IMR-90 (cell line): Measurements from ENCODE around the gene THYN1. TPM values are rescaled to one million over a fixed set of nuclear protein-coding genes. Genes with fewer than 3 reads are reported as not detected.

ENCODE experiments used
- ATAC-seq: fragments of 200-7000 bp; cut with Tn5 transposase; 2 replicates; pipeline ENCODE4 v1.9.1; 2020; ENCODE audit warnings: low read depth, mild to moderate bottlenecking, moderate library complexity
- BruUV-seq: library from RNA; stranded (reverse); fragments of 400-500 nt; replicated peaks from 2 replicates; lab custom pipeline; 2021; lab: Mats Ljungman, UMichigan
- CTCF ChIA-PET: fragments of 300-600 bp; formaldehyde crosslinking; extraction: SDS; loops from one replicate; lab custom pipeline; 2021; ENCODE audit warnings: antibody characterized with exemption; lab: Yijun Ruan, JAX
- POLR2A ChIA-PET: fragments of 300-600 bp; sonication (Branson Sonifier 250); formaldehyde crosslinking; loops from one replicate; lab custom pipeline; 2022; ENCODE audit warnings: antibody characterized with exemption; ENCODE audit not compliant: unreplicated experiment; lab: Charles Lee
- DNase-seq: peaks from one replicate; pipeline ENCODE4 v3.0.0; 2013
- H2AFZ ChIP-seq: replicated peaks from 2 replicates; pipeline ENCODE3; 2013; ENCODE audit warnings: low read length, mild to moderate bottlenecking; ENCODE audit not compliant: poor library complexity
- H2AK5ac ChIP-seq: 2 replicates; pipeline ENCODE4 v1.6.1; 2013; ENCODE audit warnings: low read depth, low read length, inconsistent platforms
- H2AK9ac ChIP-seq: replicated peaks from 2 replicates; pipeline ENCODE3; 2013; ENCODE audit warnings: mild to moderate bottlenecking, low read depth, low read length, moderate library complexity; ENCODE audit not compliant: poor library complexity
- H2BK120ac ChIP-seq: 2 replicates; pipeline ENCODE4 v1.6.1; 2013; ENCODE audit warnings: low read depth, low read length, inconsistent platforms
- H2BK15ac ChIP-seq: 3 replicates; pipeline ENCODE4 v1.6.1; 2013; ENCODE audit warnings: low read depth, low read length, inconsistent platforms
- H2BK20ac ChIP-seq: 2 replicates; pipeline ENCODE4 v1.6.1; 2013; ENCODE audit warnings: low read depth, mild to moderate bottlenecking, inconsistent platforms, low read length, moderate library complexity
- H2BK5ac ChIP-seq: 2 replicates; pipeline ENCODE4 v1.6.1; 2013; ENCODE audit warnings: mild to moderate bottlenecking, low read depth, low read length, inconsistent platforms; ENCODE audit not compliant: poor library complexity, severe bottlenecking
- H3K14ac ChIP-seq: replicated peaks from 2 replicates; pipeline ENCODE4 v1.6.1; 2013; ENCODE audit warnings: low read depth, low read length, inconsistent platforms
- H3K18ac ChIP-seq: 2 replicates; pipeline ENCODE4 v1.6.1; 2013; ENCODE audit warnings: low read depth, low read length, control low read depth
- H3K23ac ChIP-seq: 2 replicates; pipeline ENCODE4 v1.6.1; 2013; ENCODE audit warnings: low read depth, low read length, inconsistent platforms
- H3K27ac ChIP-seq: 2 replicates; pipeline ENCODE4 v1.5.1; 2013; ENCODE audit warnings: mild to moderate bottlenecking, control low read depth, low read length; ENCODE audit not compliant: insufficient read depth
- H3K27me3 ChIP-seq: 2 replicates; pipeline ENCODE4 v1.6.1; 2013; ENCODE audit warnings: low read length; ENCODE audit not compliant: control insufficient read depth, insufficient read depth
- H3K36me3 ChIP-seq: 2 replicates; pipeline ENCODE4 v1.6.1; 2013; ENCODE audit warnings: low read length, mixed read lengths; ENCODE audit not compliant: control insufficient read depth, insufficient read depth
- H3K4ac ChIP-seq: 2 replicates; pipeline ENCODE4 v1.6.1; 2013; ENCODE audit warnings: low read depth, low read length, inconsistent platforms
- H3K4me1 ChIP-seq: 2 replicates; pipeline ENCODE4 v1.6.1; 2013; ENCODE audit warnings: low read length, mixed read lengths; ENCODE audit not compliant: control insufficient read depth, insufficient read depth
- H3K4me2 ChIP-seq: 2 replicates; pipeline ENCODE4 v1.6.1; 2013; ENCODE audit warnings: low read depth, mild to moderate bottlenecking, control low read depth, low read length, moderate library complexity
- H3K4me3 ChIP-seq: 2 replicates; pipeline ENCODE4 v1.5.1; 2013; ENCODE audit warnings: low read depth, mild to moderate bottlenecking, control low read depth, low read length, moderate library complexity; ENCODE audit not compliant: insufficient read depth
- H3K56ac ChIP-seq: 2 replicates; pipeline ENCODE4 v1.6.1; 2013; ENCODE audit warnings: low read length, inconsistent platforms; ENCODE audit not compliant: insufficient read depth; ENCODE audit errors: extremely low read depth
- H3K79me1 ChIP-seq, 2 experiments: 2 replicates each; pipeline ENCODE4 v1.6.1; 2013; ENCODE audit warnings: low read length in 2 of 2, inconsistent platforms in 1 of 2, low read depth in 1 of 2
- H3K9ac ChIP-seq: 2 replicates; pipeline ENCODE4 v1.6.1; 2013; ENCODE audit warnings: low read depth, low read length, control low read depth
- H3K9me1 ChIP-seq: 2 replicates; pipeline ENCODE4 v1.6.1; 2013; ENCODE audit warnings: low read length, inconsistent platforms; ENCODE audit not compliant: insufficient read depth
- H3K9me3 ChIP-seq: 2 replicates; pipeline ENCODE4 v1.6.1; 2013; ENCODE audit warnings: low read length; ENCODE audit not compliant: control insufficient read depth, insufficient read depth
- H4K20me1 ChIP-seq: 2 replicates; pipeline ENCODE4 v1.6.1; 2013; ENCODE audit warnings: low read length, inconsistent platforms; ENCODE audit not compliant: insufficient read depth
- H4K5ac ChIP-seq: 2 replicates; pipeline ENCODE4 v1.6.1; 2013; ENCODE audit warnings: mild to moderate bottlenecking, low read depth, low read length, control low read depth
- H4K8ac ChIP-seq, 2 experiments: 2 replicates each; pipeline ENCODE4 v1.6.1; 2013; ENCODE audit warnings: low read depth in 2 of 2, low read length in 2 of 2, control low read depth in 1 of 2, inconsistent platforms in 1 of 2
- H4K91ac ChIP-seq: 2 replicates; pipeline ENCODE4 v1.6.1; 2013; ENCODE audit warnings: low read depth, low read length, inconsistent platforms; ENCODE audit not compliant: insufficient read depth
- CEBPB ChIP-seq: IDR thresholded peaks from 2 replicates; pipeline ENCODE4 v1.6.1; 2012; ENCODE audit warnings: low read depth, low read length, improper control_type of control experiment
- RAD21 ChIP-seq: IDR thresholded peaks from 2 replicates; pipeline ENCODE4 v1.6.1; 2012; ENCODE audit warnings: low read length, improper control_type of control experiment
- RCOR1 ChIP-seq: IDR thresholded peaks from 2 replicates; pipeline ENCODE4 v1.6.1; 2012; ENCODE audit warnings: mild to moderate bottlenecking, low read length, improper control_type of control experiment; ENCODE audit not compliant: insufficient replicate concordance
- SMC3 ChIP-seq: fragments of 150-350 bp; IDR thresholded peaks from 2 replicates; pipeline ENCODE4 v1.6.1; 2016; ENCODE audit warnings: low read depth, mild to moderate bottlenecking, antibody characterized with exemption, low read length, moderate library complexity
- WGBS, 2 experiments: methylation state at CpG; one replicate each; pipeline versions ENCODE4 v1.1.5 to v1.1.7; 2013; ENCODE audit warnings: missing lambda C conversion rate in 2 of 2; ENCODE audit not compliant: insufficient read length in 1 of 2; ENCODE audit errors: extremely low coverage in 2 of 2; 5-methylcytosine and 5-hydroxymethylcytosine counted together
- dilution Hi-C: fragments of 300-500 bp; cut with HindIII; formaldehyde crosslinking; loops from one replicate; pipeline ENCODE4 v1.14.3; 2018; ENCODE audit warnings: low sequenced_read_pairs; ENCODE audit not compliant: unreplicated experiment
- in situ Hi-C: fragments of 300-500 bp; cut with MboI; formaldehyde crosslinking; loops from 3 replicates; pipeline ENCODE4 v1.14.3; 2019; ENCODE audit warnings: low sequenced_read_pairs, inconsistent platforms, mixed read lengths
- intact Hi-C: fragments of 100-400 bp; cut with micrococcal nuclease; formaldehyde crosslinking; loops from 2 replicates; pipeline ENCODE4 v1.10.0; 2022
- polyA plus RNA-seq, 3 experiments: library from polyadenylated mRNA; depleted of rRNA; stranded (reverse); fragments of >200 nt; gene quantifications; 2 replicates each; pipeline ENCODE4 v1.2.3, GENCODE V29; 2012; ENCODE audit warnings: low replicate concordance in 1 of 3
- total RNA-seq: library from RNA; depleted of rRNA; stranded (reverse); fragments of >200 nt; gene quantifications from 2 replicates; pipeline ENCODE4 v1.2.3, GENCODE V29; 2012
- TF ChIP-seq, protein P1 (sequence below): fragments of 150-350 bp; IDR thresholded peaks from 2 replicates; pipeline ENCODE4 v1.6.1; 2017; ENCODE audit warnings: mild to moderate bottlenecking, antibody characterized with exemption, low read length, low read depth
- TF ChIP-seq, protein P2 (sequence below): conservative IDR thresholded peaks from 2 replicates; pipeline ENCODE4 v1.5.1; 2012; ENCODE audit warnings: mild to moderate bottlenecking, low read depth, low read length, improper control_type of control experiment

Gene THYN1
- total and polyA plus RNA-seq, 2 of the 4 experiments (the other 2 are of a cell fraction) = 43.1 to 72.1 TPM

DNA sequence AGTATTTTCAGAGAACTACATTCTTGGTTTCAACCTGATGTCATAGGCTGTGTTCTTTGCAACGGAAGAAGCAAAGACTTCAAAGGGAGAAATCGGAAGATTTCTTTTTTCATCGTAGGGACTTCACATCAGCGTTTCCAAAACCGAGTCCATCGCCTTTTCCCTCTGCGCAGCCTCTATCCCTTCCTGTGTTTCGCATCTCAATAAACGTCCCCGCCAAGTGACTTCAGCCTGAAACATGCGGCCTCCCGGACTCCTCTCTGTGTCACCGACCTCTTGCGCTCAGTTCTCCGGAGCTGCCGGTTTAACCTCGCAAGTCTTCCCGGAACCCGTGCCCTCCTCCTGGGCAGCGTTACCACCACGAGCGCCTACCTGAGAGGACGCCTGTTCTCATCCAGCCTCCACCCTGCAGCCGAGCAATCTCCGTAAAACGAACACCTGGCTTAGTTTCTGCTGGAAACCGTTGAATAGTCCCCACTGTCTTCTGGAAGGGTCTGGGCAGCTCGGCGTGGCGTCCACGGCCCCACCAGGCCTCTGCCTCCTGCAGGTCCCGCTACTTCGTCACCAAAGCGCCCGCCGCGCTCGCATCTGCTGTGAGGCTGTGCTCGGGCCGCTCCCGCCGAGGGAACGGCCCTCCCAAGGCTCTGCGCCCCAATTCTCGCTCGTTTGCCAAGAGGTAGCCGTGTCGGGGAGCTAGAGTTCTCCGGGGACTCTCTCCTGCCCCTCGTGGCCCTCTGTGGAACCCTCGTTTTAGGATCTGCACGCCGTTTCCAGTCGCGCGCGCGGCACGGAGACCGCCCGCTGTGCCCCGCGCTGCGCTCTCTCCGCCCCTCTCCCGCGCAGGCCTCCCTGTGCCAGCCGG, 22.6 kb upstream of the THYN1 start, which contains the start of gene GLB1L3:
TSS of gene GLB1L3 (plus strand) at position 846 of the 862 bp plus-strand sequence. CDS start 362 bp downstream, outside the sequence.
- H3K9ac ChIP-seq = no peak within 1 kb of the TSS
- no peak within 1 kb of the TSS for H3K4ac ChIP-seq

More for the DNA sequence above, 22.6 kb upstream of the THYN1 start, which contains the start of gene GLB1L3:
- H2AK9ac ChIP-seq = peak within 1 kb of the TSS; percentile 34
- H3K9me3 ChIP-seq = peaks cover 9% of the 10 kb centered on the region
- H3K56ac ChIP-seq = no peak within 1 kb of the TSS
- H4K91ac ChIP-seq = no peak within 1 kb of the TSS
- whole genome bisulfite sequencing, 2 experiments = 3% methylated on average over 33 of the region's 68 CpGs; no CpG with 5 or more reads in 1 of the 2 experiments
- no peak within 1 kb of the TSS for H2BK15ac ChIP-seq
- peaks cover 60% of the 10 kb centered on the region for H3K27me3 ChIP-seq
- no peak within 1 kb of the TSS for H3K27ac ChIP-seq
- H2BK20ac ChIP-seq = no peak within 1 kb of the TSS
- in situ Hi-C loops = no loop called here
- no peaks in the 10 kb centered on the region for H4K20me1 ChIP-seq
- H3K14ac ChIP-seq = no peak within 1 kb of the TSS
- no peak within 1 kb of the TSS for H2AK5ac ChIP-seq
- H3K18ac ChIP-seq = no peak within 1 kb of the TSS
- peaks cover 1% of the 10 kb centered on the region; the same call in 1 of the 2 replicates for H3K4me1 ChIP-seq
- H3K23ac ChIP-seq = no peak within 1 kb of the TSS
- intact Hi-C loops = no loop called here
- H3K36me3 ChIP-seq = no peaks in the 10 kb centered on the region
- H2BK120ac ChIP-seq = no peak within 1 kb of the TSS
- no peak within 1 kb of the TSS for H2BK5ac ChIP-seq
- no peaks in the 10 kb centered on the region for H3K79me1 ChIP-seq
- no peaks in the 10 kb centered on the region for H3K9me1 ChIP-seq
- ATAC-seq (peak; percentile 80), DNase-seq (no peak)
- H4K8ac ChIP-seq = no peak within 1 kb of the TSS
- dilution Hi-C loops = no loop called here
- no peak within 1 kb of the TSS for H4K5ac ChIP-seq
- H3K4me3 ChIP-seq = no peak within 1 kb of the TSS
- H3K4me2 ChIP-seq = peak within 1 kb of the TSS; percentile 58; the same call in 1 of the 2 replicates
- POLR2A ChIA-PET = no interaction called here
- BruUV-seq = no TSS peak
- TF ChIP-seq SMC3 = no peak
- TF ChIP-seq, protein P1, sequence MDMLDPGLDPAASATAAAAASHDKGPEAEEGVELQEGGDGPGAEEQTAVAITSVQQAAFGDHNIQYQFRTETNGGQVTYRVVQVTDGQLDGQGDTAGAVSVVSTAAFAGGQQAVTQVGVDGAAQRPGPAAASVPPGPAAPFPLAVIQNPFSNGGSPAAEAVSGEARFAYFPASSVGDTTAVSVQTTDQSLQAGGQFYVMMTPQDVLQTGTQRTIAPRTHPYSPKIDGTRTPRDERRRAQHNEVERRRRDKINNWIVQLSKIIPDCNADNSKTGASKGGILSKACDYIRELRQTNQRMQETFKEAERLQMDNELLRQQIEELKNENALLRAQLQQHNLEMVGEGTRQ = no peak
- TF ChIP-seq RCOR1 = no peak
- TF ChIP-seq, protein P2, sequence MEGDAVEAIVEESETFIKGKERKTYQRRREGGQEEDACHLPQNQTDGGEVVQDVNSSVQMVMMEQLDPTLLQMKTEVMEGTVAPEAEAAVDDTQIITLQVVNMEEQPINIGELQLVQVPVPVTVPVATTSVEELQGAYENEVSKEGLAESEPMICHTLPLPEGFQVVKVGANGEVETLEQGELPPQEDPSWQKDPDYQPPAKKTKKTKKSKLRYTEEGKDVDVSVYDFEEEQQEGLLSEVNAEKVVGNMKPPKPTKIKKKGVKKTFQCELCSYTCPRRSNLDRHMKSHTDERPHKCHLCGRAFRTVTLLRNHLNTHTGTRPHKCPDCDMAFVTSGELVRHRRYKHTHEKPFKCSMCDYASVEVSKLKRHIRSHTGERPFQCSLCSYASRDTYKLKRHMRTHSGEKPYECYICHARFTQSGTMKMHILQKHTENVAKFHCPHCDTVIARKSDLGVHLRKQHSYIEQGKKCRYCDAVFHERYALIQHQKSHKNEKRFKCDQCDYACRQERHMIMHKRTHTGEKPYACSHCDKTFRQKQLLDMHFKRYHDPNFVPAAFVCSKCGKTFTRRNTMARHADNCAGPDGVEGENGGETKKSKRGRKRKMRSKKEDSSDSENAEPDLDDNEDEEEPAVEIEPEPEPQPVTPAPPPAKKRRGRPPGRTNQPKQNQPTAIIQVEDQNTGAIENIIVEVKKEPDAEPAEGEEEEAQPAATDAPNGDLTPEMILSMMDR = peak; percentile 27
- no peak for TF ChIP-seq CEBPB
- no peak for TF ChIP-seq RAD21
- H2AFZ ChIP-seq = peak within 1 kb of the TSS; percentile 61
- CTCF ChIA-PET = interaction anchor here (0.6 kb wide), 1 partner anchor 156 kb away, joined by 4 read pairs; no protein-coding TSS in a partner anchor
